ENCODE results near the gene KREMEN1. TPM values are rescaled to one million over a fixed set of nuclear protein-coding genes. Genes with fewer than 3 reads are reported as not detected.

Gene KREMEN1
- total and polyA plus RNA-seq, 10 of the 15 experiments (the other 5 are each of a cell fraction or from before 2014, with no cell fraction given), result 0.10 to 2.5 (median 0.20) TPM; not detected in 1

DNA sequence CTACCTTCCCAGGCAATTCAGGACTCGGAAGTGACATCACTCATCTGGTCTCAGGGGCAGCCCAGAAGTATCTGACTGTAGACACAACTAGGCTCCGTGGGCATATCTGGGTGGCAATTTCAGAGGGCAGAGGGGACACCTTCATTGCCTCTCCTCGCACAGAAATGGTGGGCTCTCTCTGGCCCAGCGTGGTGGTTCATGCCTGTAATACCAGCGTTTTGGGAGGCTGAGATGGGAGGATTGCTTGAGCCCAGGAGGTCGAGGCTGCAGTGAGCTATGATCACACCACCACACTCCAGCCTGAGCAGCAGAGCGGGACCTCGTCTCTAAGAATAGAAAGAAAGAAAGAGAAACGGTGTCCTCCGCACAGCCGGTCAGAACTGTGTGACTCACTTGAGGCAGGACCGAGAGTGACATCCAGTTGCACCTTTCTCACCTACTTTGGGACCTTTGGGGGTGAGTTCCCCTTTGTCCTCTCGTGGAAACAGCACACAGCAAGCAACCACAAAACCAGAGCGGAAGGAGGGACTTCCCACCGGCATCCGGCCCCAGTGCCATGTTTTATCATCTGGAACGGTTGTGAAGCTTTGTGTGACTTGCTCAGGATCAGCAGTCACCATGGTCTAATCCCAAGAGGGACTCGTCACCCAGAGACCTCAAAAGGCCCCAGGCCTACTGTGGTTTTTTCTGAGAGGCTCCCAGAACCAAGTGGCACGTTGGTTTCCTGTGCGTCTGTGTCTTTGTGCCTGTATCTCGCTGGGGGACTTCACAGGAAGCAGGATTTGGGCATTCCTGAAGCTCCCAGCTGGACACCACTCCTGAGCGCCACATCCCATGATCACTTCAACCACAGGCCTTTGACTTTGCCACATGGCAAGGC is 94.4 kb downstream of the KREMEN1 start (continued):
- TF ChIP-seq, protein P1, sequence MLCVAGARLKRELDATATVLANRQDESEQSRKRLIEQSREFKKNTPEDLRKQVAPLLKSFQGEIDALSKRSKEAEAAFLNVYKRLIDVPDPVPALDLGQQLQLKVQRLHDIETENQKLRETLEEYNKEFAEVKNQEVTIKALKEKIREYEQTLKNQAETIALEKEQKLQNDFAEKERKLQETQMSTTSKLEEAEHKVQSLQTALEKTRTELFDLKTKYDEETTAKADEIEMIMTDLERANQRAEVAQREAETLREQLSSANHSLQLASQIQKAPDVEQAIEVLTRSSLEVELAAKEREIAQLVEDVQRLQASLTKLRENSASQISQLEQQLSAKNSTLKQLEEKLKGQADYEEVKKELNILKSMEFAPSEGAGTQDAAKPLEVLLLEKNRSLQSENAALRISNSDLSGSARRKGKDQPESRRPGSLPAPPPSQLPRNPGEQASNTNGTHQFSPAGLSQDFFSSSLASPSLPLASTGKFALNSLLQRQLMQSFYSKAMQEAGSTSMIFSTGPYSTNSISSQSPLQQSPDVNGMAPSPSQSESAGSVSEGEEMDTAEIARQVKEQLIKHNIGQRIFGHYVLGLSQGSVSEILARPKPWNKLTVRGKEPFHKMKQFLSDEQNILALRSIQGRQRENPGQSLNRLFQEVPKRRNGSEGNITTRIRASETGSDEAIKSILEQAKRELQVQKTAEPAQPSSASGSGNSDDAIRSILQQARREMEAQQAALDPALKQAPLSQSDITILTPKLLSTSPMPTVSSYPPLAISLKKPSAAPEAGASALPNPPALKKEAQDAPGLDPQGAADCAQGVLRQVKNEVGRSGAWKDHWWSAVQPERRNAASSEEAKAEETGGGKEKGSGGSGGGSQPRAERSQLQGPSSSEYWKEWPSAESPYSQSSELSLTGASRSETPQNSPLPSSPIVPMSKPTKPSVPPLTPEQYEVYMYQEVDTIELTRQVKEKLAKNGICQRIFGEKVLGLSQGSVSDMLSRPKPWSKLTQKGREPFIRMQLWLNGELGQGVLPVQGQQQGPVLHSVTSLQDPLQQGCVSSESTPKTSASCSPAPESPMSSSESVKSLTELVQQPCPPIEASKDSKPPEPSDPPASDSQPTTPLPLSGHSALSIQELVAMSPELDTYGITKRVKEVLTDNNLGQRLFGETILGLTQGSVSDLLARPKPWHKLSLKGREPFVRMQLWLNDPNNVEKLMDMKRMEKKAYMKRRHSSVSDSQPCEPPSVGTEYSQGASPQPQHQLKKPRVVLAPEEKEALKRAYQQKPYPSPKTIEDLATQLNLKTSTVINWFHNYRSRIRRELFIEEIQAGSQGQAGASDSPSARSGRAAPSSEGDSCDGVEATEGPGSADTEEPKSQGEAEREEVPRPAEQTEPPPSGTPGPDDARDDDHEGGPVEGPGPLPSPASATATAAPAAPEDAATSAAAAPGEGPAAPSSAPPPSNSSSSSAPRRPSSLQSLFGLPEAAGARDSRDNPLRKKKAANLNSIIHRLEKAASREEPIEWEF (IDR thresholded peaks at IDR 0.05; ENCODE audit: insufficient replicate concordance, low read depth, low read length), result peak; percentile 99
- TF ChIP-seq HDAC2 (IDR thresholded peaks at IDR 0.05), result no peak; the same call in 1 of the 2 replicates
- TF ChIP-seq TCF7 (IDR thresholded peaks at IDR 0.05; ENCODE audit: borderline replicate concordance), result peak; percentile 77
- TF ChIP-seq NFYB (IDR thresholded peaks at IDR 0.05; ENCODE audit: insufficient read depth, low read depth, low read length), result no peak
- TF ChIP-seq HDGF (IDR thresholded peaks at IDR 0.05), result peak; percentile 57; the same call in 1 of the 2 replicates
- TF ChIP-seq FOXM1 (IDR thresholded peaks at IDR 0.05; ENCODE audit: low read depth, low read length), result peak; percentile 99
- TF ChIP-seq IRF4 (IDR thresholded peaks at IDR 0.05; ENCODE audit: low read depth, low read length), result peak; percentile 64
- TF ChIP-seq TCF3 (IDR thresholded peaks at IDR 0.05; ENCODE audit: borderline replicate concordance, insufficient read depth, low read depth, low read length), result peak; percentile 92
- peak in 1 of 2 experiments; percentile 65; a peak in 2 of 3 replicates for TF ChIP-seq EGR1 (IDR thresholded peaks at IDR 0.05; ENCODE audit: borderline replicate concordance in 1 of 2, low read depth in 2 of 2, low read length in 2 of 2)
- TF ChIP-seq ZNF217 (IDR thresholded peaks at IDR 0.05), result peak; percentile 99
- TF ChIP-seq JUND (IDR thresholded peaks at IDR 0.05; ENCODE audit: low read depth, low read length), result peak; percentile 59; the same call in 1 of the 2 replicates
- TF ChIP-seq TBL1XR1 (IDR thresholded peaks at IDR 0.05; ENCODE audit: low read depth, low read length), result peak; percentile 100
- peak; percentile 83 for TF ChIP-seq CREB1 (IDR thresholded peaks at IDR 0.05; ENCODE audit: low read depth)
- TF ChIP-seq, protein P2, sequence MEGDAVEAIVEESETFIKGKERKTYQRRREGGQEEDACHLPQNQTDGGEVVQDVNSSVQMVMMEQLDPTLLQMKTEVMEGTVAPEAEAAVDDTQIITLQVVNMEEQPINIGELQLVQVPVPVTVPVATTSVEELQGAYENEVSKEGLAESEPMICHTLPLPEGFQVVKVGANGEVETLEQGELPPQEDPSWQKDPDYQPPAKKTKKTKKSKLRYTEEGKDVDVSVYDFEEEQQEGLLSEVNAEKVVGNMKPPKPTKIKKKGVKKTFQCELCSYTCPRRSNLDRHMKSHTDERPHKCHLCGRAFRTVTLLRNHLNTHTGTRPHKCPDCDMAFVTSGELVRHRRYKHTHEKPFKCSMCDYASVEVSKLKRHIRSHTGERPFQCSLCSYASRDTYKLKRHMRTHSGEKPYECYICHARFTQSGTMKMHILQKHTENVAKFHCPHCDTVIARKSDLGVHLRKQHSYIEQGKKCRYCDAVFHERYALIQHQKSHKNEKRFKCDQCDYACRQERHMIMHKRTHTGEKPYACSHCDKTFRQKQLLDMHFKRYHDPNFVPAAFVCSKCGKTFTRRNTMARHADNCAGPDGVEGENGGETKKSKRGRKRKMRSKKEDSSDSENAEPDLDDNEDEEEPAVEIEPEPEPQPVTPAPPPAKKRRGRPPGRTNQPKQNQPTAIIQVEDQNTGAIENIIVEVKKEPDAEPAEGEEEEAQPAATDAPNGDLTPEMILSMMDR (IDR thresholded peaks at IDR 0.05 in 2 of 3, conservative IDR thresholded peaks at IDR 0.05 in 1 of 3; ENCODE audit: control insufficient read depth in 2 of 3, extremely low read depth in 1 of 3, insufficient read depth in 1 of 3, low read depth in 3 of 3, low read length in 3 of 3), result no peak
- TF ChIP-seq NR2F1 (conservative IDR thresholded peaks at IDR 0.05), result peak; percentile 99
- TF ChIP-seq WRNIP1 (IDR thresholded peaks at IDR 0.05; ENCODE audit: borderline replicate concordance, low read depth, low read length), result no peak; the same call in 1 of the 2 replicates
- peak; percentile 100 for TF ChIP-seq GATAD2B (conservative IDR thresholded peaks at IDR 0.05; ENCODE audit: low read depth)
- peak; percentile 95 for TF ChIP-seq BCL11A (IDR thresholded peaks at IDR 0.05; ENCODE audit: low read depth, low read length)
- TF ChIP-seq MTA2 (IDR thresholded peaks at IDR 0.05; ENCODE audit: low read depth), result peak; percentile 98
- peak; percentile 94 to 95 for TF ChIP-seq BHLHE40 (IDR thresholded peaks at IDR 0.05; ENCODE audit: borderline replicate concordance in 1 of 2, low read depth in 2 of 2, low read length in 1 of 2)
- TF ChIP-seq GABPA (IDR thresholded peaks at IDR 0.05; ENCODE audit: low read depth), result peak; percentile 71
- TF ChIP-seq KDM1A (IDR thresholded peaks at IDR 0.05; ENCODE audit: borderline replicate concordance), result no peak
- TF ChIP-seq POLR2AphosphoS5 (IDR thresholded peaks at IDR 0.05; ENCODE audit: low read length), result peak; percentile 61; the same call in 1 of the 2 replicates
- peak; percentile 99 for TF ChIP-seq RELA (IDR thresholded peaks at IDR 0.05; ENCODE audit: borderline replicate concordance, partially characterized antibody)
